Measurements from ENCODE around the gene ST6GALNAC6. TPM values are rescaled to one million over a fixed set of nuclear protein-coding genes. Genes with fewer than 3 reads are reported as not detected.
A peak's percentile ranks its signal among the peaks of the same experiment; 100 is the strongest.

ST6GALNAC6 gene
- total RNA-seq, 1 donor from 2014 or later: 31.1 TPM

DNA sequence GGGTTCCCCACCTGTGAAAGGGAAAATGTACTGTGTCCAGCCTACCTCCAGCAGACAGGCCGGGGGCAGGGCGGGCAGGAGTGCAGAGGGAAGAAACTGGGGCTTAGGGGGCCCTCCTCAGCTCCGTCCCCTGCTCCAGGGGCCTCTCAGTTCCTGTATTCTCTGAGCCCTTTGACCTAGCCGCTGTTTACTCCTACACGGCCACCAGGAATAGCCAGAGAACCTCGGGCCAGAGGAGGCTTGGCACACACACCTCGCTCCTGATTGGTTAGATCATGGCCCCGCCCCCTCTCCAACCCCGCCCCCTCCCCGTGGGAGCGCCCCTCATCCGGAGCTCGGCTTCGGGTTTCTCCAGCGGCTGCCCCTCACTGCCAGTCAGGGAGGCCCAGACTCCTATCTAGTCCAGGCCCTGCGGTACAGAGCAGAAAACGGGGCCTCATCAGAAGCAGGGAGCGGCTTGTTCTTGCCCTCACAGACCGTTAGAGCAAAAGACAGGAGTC, 2.2 kb downstream of the ST6GALNAC6 start:
- Mint-ChIP-seq H3K36me3 (ENCODE audit: insufficient read depth) (peaks cover 37% of the 10 kb centered on the region), H3K4me1 (ENCODE audit: low read depth) (peaks cover 14% of the 10 kb centered on the region), H3K27me3 (no peaks in the 10 kb centered on the region), H3K4me3 (ENCODE audit: low read depth) (peak overlapping the region; percentile 51), H3K9me3 (ENCODE audit: low read depth) (peaks cover 4% of the 10 kb centered on the region), H3K27ac (peak overlapping the region; percentile 86)
- peak; percentile 66 for DNase-seq (ENCODE audit: low spot score, unreplicated experiment)
- TF ChIP-seq, protein P1, sequence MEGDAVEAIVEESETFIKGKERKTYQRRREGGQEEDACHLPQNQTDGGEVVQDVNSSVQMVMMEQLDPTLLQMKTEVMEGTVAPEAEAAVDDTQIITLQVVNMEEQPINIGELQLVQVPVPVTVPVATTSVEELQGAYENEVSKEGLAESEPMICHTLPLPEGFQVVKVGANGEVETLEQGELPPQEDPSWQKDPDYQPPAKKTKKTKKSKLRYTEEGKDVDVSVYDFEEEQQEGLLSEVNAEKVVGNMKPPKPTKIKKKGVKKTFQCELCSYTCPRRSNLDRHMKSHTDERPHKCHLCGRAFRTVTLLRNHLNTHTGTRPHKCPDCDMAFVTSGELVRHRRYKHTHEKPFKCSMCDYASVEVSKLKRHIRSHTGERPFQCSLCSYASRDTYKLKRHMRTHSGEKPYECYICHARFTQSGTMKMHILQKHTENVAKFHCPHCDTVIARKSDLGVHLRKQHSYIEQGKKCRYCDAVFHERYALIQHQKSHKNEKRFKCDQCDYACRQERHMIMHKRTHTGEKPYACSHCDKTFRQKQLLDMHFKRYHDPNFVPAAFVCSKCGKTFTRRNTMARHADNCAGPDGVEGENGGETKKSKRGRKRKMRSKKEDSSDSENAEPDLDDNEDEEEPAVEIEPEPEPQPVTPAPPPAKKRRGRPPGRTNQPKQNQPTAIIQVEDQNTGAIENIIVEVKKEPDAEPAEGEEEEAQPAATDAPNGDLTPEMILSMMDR (IDR thresholded peaks at IDR 0.05; ENCODE audit: unreplicated experiment): no peak

DNA sequence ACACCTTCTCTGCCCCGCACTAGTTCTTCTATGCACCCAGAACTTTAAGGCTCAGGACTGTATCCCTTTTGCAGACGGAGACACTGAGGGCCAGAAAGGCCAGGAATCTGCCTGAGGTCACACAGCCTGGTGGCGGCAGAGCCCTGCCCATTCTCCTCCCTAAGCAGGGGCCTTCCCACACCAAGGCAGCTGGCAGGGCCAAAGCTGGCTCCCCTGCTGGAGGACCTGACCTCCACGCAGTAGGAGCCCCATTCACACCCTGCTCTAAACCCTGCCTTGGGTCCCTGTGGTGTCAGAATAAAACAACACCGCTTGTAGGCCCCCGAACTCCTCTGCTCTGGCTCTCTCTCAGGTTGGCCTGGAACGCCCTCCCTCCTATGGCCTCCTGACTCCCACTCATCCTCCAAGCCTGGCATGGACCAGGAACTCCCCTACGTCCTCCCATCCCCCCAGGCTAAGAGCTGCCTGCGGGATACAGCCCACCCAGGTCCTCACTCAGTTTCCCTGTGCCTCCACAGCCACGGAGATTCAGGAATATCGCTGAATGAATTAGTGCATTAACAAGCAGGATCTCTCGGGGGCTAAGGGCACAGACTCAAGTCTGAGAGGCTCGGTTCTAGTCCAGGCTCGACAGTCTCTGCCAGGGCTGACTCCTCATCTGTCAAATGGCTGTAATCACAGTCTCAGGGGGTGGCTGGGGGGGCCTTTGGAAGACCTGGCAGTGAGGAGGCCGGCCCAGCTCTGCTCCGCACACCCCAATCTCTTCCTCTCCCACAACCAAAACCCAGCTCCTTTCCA, 2.8 kb downstream of the ST6GALNAC6 start:
- H3K36me3 Mint-ChIP-seq (ENCODE audit: insufficient read depth): peaks cover 40% of the 10 kb centered on the region
- H3K9me3 Mint-ChIP-seq (ENCODE audit: low read depth): peaks cover 4% of the 10 kb centered on the region
- no peak for DNase-seq (ENCODE audit: low spot score, unreplicated experiment)
- TF ChIP-seq, protein P1 (IDR thresholded peaks at IDR 0.05; ENCODE audit: unreplicated experiment): no peak
- H3K4me1 Mint-ChIP-seq (ENCODE audit: low read depth): peaks cover 14% of the 10 kb centered on the region
- H3K27me3 Mint-ChIP-seq: no peaks in the 10 kb centered on the region
- H3K4me3 Mint-ChIP-seq (ENCODE audit: low read depth): peak overlapping the region; percentile 51
- H3K27ac Mint-ChIP-seq: peak overlapping the region; percentile 86

DNA sequence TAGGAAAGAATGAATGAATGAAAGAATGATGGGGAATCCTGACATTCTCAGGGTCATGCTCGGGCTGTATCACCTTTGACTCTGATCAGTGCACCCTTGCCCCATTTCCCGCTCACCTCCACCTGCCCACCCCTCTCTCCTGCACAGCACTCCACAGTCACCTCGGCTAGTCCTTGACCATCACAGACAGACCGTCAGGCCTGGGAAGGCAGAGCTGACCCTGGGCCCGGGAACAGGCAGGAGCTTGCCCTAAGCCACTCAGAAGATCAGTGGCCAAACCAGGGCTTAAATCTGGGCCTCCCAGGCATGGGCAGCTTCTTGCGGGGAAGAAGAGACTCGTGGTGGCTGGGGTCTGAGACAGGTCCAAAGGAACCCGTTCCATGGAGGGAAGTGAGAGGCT, 3.6 kb downstream of the ST6GALNAC6 start:
- no peak overlapping the region for H3K4me3 Mint-ChIP-seq (ENCODE audit: low read depth)
- TF ChIP-seq, protein P1 (IDR thresholded peaks at IDR 0.05; ENCODE audit: unreplicated experiment): no peak
- peaks cover 4% of the 10 kb centered on the region for H3K9me3 Mint-ChIP-seq (ENCODE audit: low read depth)
- H3K4me1 Mint-ChIP-seq (ENCODE audit: low read depth): peaks cover 13% of the 10 kb centered on the region
- no peaks in the 10 kb centered on the region for H3K27me3 Mint-ChIP-seq
- no peak overlapping the region for H3K27ac Mint-ChIP-seq
- no peak for DNase-seq (ENCODE audit: low spot score, unreplicated experiment)
- peaks cover 43% of the 10 kb centered on the region for H3K36me3 Mint-ChIP-seq (ENCODE audit: insufficient read depth)

DNA sequence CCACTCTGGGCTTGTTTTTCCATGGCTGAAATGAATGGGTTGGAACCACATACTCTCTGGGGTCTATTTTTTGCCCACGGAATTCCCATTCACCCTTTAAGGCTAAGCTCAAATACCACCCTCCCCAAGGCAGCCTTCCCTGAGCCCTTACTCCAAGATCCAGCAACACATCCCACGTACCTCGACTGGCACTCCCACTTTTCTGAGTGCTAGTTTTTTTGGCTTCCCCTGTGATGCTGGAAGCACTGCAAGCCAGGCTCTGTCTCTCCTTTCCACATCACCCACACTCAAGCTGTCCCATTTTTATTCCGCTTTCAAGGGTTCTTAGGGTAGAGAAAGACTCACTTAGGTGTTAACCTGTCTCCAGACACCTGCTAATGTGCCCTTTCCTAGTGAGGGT, 6.0 kb downstream of the ST6GALNAC6 start:
- peaks cover 4% of the 10 kb centered on the region for H3K9me3 Mint-ChIP-seq (ENCODE audit: low read depth)
- TF ChIP-seq, protein P1 (IDR thresholded peaks at IDR 0.05; ENCODE audit: unreplicated experiment): no peak
- no peaks in the 10 kb centered on the region for H3K27me3 Mint-ChIP-seq
- no peak overlapping the region for H3K27ac Mint-ChIP-seq
- no peak overlapping the region for H3K4me3 Mint-ChIP-seq (ENCODE audit: low read depth)
- peaks cover 9% of the 10 kb centered on the region for H3K4me1 Mint-ChIP-seq (ENCODE audit: low read depth)
- DNase-seq (ENCODE audit: low spot score, unreplicated experiment): no peak
- H3K36me3 Mint-ChIP-seq (ENCODE audit: insufficient read depth): peaks cover 44% of the 10 kb centered on the region

DNA sequence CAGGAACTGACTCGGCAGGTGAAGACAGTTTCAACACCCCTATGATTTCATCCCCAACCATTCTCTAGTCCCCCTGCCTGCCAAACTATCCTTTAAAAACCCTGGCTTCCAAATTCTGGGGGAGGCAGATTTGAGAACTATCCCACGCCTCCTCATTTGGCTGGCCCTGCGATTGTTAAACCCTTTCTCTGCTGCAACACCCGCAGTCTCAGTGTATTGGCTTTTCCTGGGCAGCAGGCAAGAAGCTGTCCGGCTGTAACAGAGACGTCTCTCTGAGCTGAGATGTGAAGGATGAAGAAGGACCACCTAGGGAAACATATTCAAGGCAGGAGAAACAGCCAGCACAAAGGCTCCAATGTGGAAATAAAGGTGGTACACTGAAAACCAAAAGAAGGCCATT, 6.6 kb downstream of the ST6GALNAC6 start:
- Mint-ChIP-seq H3K9me3 (ENCODE audit: low read depth) (peaks cover 4% of the 10 kb centered on the region), H3K27me3 (no peaks in the 10 kb centered on the region), H3K27ac (no peak overlapping the region), H3K36me3 (ENCODE audit: insufficient read depth) (peaks cover 45% of the 10 kb centered on the region), H3K4me1 (ENCODE audit: low read depth) (peaks cover 8% of the 10 kb centered on the region), H3K4me3 (ENCODE audit: low read depth) (no peak overlapping the region)
- no peak for DNase-seq (ENCODE audit: low spot score, unreplicated experiment)
- TF ChIP-seq, protein P1 (IDR thresholded peaks at IDR 0.05; ENCODE audit: unreplicated experiment): no peak
